GM18526 (cell line): Measurements from ENCODE around the gene STK24.

ENCODE experiments used
- POLR2A ChIP-seq: IDR thresholded peaks from 3 replicates; pipeline ENCODE4 v1.6.1; 2011; ENCODE audit not compliant: insufficient read length; ENCODE audit errors: extremely low read depth

Gene STK24

GRCh38 chr13:98483601-98484288 lies 93.2 kb downstream of the STK24 start:
- TF ChIP-seq POLR2A: no peak

GRCh38 chr13:98482476-98483444 lies 94.1 kb downstream of the STK24 start:
- no peak for TF ChIP-seq POLR2A

DNA sequence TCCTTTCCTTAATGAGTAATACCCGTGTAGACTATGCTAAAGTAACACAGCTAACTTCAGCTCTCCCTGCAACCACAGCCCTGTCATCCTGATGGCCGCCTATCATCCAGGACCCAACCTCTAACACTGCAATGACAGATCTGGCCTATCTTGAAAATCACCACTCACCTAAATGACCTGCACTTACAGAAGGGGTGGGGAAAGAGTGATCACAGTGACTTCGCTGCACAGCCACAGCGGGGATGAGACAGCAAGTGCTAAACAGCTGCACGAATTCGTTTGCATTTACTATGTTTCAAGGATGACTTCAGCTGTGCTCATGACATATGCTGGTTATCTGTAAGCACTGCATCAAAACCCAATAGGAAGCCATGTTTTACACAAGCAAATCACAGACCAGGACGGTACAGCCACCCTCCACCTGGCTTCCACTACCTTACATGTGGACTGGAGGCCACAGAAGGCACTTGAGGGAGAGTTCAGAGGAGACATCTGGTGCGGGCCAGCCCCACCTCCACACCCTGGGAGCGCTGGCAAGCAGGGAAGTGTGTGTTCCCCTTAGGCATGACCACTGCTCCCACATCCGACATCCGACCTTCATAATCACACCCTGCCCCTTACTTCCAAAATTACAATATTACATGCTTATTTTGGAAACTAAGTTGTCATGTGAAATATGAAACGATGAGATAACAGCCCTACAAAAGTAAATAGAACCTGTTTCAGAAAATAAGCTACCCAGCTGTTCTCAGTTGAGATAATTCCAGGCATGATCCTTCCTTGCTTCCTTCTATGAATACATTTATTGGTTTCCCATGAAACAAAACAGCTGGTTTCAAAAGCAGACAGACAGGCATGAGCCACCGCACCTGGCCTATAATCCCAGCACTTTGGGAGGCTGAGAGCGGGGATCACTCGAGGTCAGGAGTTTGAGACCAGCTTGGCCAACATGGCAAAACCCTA lies 95.7 kb downstream of the STK24 start:
- no peak for TF ChIP-seq POLR2A

GRCh38 chr13:98479496-98480003 lies 97.4 kb downstream of the STK24 start:
- no peak for TF ChIP-seq POLR2A

GRCh38 chr13:98478189-98479129 lies 98.4 kb downstream of the STK24 start:
- TF ChIP-seq POLR2A: no peak

- peak; percentile 44 for TF ChIP-seq POLR2A
Observed at GRCh38 chr13:98476538-98476966, 100.4 kb downstream of the STK24 start.

- TF ChIP-seq POLR2A: no peak
Observed at GRCh38 chr13:98476106-98476505, 100.8 kb downstream of the STK24 start.

GRCh38 chr13:98475522-98475921 lies 101.4 kb downstream of the STK24 start:
- no peak for TF ChIP-seq POLR2A

DNA sequence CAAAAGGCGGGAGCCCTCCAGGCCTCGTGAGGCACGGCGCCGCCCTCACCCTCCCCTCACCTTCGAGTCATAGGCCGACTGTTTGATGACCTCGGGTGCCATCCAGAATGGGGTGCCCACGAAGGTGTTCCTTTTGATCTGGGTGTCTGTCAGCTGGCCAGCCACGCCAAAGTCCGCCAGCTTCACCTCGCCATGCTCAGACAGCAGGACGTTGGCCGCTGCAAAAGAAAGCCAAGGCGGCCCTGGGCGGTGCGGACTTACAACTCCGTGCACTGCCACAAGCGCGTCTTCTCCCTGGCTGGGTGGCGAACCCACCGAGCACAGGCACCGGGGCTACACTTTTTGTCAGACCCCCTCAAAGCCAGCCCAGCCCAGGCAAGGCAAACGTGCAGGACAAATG lies 102.1 kb downstream of the STK24 start:
- no peak for TF ChIP-seq POLR2A

- no peak for TF ChIP-seq POLR2A
Observed at GRCh38 chr13:98474292-98474691, 102.6 kb downstream of the STK24 start.

GRCh38 chr13:98473788-98474144 lies 103.1 kb downstream of the STK24 start:
- no peak for TF ChIP-seq POLR2A

DNA sequence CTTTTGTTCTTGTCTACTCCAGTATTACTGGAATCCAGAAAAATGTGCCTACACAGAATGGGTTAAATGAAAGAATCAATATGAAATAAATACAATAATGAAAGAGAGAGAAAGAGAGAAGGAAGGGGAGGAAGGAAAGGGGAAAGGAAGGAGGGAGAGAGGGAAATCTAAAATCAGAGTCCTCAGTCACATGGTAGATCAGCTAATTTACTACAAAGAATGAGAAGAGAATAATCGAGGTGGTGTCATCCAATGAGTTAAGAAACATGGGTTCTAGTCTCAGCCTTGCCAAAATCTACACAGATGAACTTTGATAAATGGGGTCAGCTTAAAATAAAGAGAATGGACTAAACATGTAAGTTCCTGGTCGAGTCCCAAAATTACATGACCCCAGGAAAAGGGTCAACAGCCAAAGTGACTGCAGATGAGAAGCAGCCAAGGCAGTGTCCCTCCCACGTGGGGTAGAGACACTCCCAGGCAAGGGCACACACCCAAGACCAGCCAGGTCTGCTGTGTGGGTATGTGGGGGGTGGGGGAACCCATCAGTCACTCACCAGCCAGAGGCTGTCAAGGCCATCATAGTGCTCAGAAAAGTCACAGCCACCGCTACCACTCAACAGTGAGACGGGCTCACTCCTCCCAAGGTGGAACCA lies 103.6 kb downstream of the STK24 start:
- TF ChIP-seq POLR2A: no peak

- TF ChIP-seq POLR2A: no peak
Observed at GRCh38 chr13:98471934-98472333, 105.0 kb downstream of the STK24 start.
